Breast epithelium (tissue), 4 donors: ENCODE results near the gene APOC1. TPM values are rescaled to one million over a fixed set of nuclear protein-coding genes. Genes with fewer than 3 reads are reported as not detected.
A peak's percentile ranks its signal among the peaks of the same experiment; 100 is the strongest.

Experiments used
- DNase-seq, 2 donors: peaks; one replicate each; pipeline ENCODE4 v3.0.0-alpha.2; 2019; ENCODE audit warnings: low spot score in 2 of 2
- H3K27ac ChIP-seq, 2 donors: fragments of 200-600 bp; sonication (generic) in 1 of 2; one replicate each; pipeline ENCODE4 v1.5.1; 2016 to 2019; ENCODE audit warnings: mild to moderate bottlenecking in 1 of 2
- H3K27me3 ChIP-seq, 2 donors: fragments of 200-600 bp; sonication (generic) in 1 of 2; one replicate each; pipeline versions ENCODE4 v1.5.1 to v1.6.0; 2017 to 2019; ENCODE audit warnings: control low read depth in 1 of 2, mild to moderate bottlenecking in 1 of 2
- H3K36me3 ChIP-seq: fragments of 200-600 bp; one replicate; pipeline ENCODE4 v1.5.1; 2019
- H3K4me1 ChIP-seq, 2 donors: fragments of 200-600 bp; sonication (generic); one replicate each; pipeline ENCODE4 v1.5.1; 2016 to 2019; ENCODE audit warnings: control low read depth in 1 of 2
- H3K4me3 ChIP-seq, 3 donors: fragments of 200-600 bp; sonication (generic); 1 replicate in 2 of 3; 2 replicates in 1 of 3; pipeline ENCODE4 v1.5.1; 2016 to 2019; ENCODE audit warnings: mild to moderate bottlenecking in 3 of 3, moderate library complexity in 2 of 3
- H3K9me3 ChIP-seq, 2 donors: fragments of 200-600 bp; sonication (generic) in 1 of 2; one replicate each; pipeline ENCODE4 v1.5.1; 2016 to 2019; ENCODE audit warnings: control low read depth in 1 of 2
- POLR2A ChIP-seq: fragments of 450-650 bp; IDR thresholded peaks from one replicate; pipeline ENCODE4 v1.6.1; 2016; ENCODE audit warnings: antibody characterized with exemption, mild to moderate bottlenecking, moderate library complexity
- POLR2AphosphoS5 ChIP-seq, 3 donors: sonication (generic); formaldehyde crosslinking; IDR thresholded peaks; one replicate each; pipeline ENCODE4 v1.6.1; 2017; ENCODE audit warnings: antibody characterized with exemption in 3 of 3
- intact Hi-C: fragments of 100-400 bp; cut with DNase I; formaldehyde crosslinking; loops from one replicate; pipeline ENCODE4 v1.15.1; 2023; ENCODE audit warnings: low total_unique reads
- total RNA-seq, 3 donors: library from RNA; depleted of rRNA; stranded (reverse); fragments of >200 nt; gene quantifications; one replicate each; pipeline ENCODE4 v1.1.0, GENCODE V29; 2016
- TF ChIP-seq, protein P1 (sequence below), 3 donors: fragments of 450-650 bp; IDR thresholded peaks; one replicate each; pipeline ENCODE4 v1.5.1; 2016 to 2017; ENCODE audit warnings: antibody characterized with exemption in 3 of 3, mild to moderate bottlenecking in 3 of 3, moderate library complexity in 3 of 3

Gene APOC1
- total RNA-seq, 3 donors from 2014 or later = 59.0 to 285 (median 78.7) TPM

DNA sequence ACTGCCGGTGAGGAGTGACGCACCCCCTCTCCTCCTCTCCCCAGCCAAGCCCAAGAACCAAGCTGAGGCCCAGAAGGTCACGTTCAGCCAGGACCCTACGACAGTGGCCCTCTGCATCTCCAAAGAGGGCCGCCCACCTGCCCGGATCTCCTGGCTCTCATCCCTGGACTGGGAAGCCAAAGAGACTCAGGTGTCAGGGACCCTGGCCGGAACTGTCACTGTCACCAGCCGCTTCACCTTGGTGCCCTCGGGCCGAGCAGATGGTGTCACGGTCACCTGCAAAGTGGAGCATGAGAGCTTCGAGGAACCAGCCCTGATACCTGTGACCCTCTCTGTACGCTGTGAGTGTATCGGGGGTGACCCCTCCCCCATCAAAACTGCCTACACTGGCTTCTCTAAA lies 42.6 kb upstream of the APOC1 start:
- no peak for DNase-seq
- Histone ChIP-seq H3K36me3 (no peaks in the 10 kb centered on the region), H3K27me3 (no peaks in the 10 kb centered on the region), H3K27ac (peak overlapping the region in 1 of 2 donors; percentile 61), H3K4me3 (no peak overlapping the region), H3K4me1 (no peaks in the 10 kb centered on the region), H3K9me3 (no peaks in the 10 kb centered on the region)
- intact Hi-C loops = no loop called here
- TF ChIP-seq POLR2A (no peak), POLR2AphosphoS5 (IDR thresholded peaks at IDR 0.05) (no peak)
- TF ChIP-seq, protein P1, sequence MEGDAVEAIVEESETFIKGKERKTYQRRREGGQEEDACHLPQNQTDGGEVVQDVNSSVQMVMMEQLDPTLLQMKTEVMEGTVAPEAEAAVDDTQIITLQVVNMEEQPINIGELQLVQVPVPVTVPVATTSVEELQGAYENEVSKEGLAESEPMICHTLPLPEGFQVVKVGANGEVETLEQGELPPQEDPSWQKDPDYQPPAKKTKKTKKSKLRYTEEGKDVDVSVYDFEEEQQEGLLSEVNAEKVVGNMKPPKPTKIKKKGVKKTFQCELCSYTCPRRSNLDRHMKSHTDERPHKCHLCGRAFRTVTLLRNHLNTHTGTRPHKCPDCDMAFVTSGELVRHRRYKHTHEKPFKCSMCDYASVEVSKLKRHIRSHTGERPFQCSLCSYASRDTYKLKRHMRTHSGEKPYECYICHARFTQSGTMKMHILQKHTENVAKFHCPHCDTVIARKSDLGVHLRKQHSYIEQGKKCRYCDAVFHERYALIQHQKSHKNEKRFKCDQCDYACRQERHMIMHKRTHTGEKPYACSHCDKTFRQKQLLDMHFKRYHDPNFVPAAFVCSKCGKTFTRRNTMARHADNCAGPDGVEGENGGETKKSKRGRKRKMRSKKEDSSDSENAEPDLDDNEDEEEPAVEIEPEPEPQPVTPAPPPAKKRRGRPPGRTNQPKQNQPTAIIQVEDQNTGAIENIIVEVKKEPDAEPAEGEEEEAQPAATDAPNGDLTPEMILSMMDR (IDR thresholded peaks at IDR 0.05) = no peak

GRCh38 chr19:44872661-44873060 lies 41.7 kb upstream of the APOC1 start:
- H3K27me3 ChIP-seq = no peaks in the 10 kb centered on the region
- no peaks in the 10 kb centered on the region for H3K9me3 ChIP-seq
- H3K36me3 ChIP-seq = no peaks in the 10 kb centered on the region
- no peak overlapping the region for H3K27ac ChIP-seq
- TF ChIP-seq, protein P1 (IDR thresholded peaks at IDR 0.05) = no peak
- TF ChIP-seq POLR2A (no peak), POLR2AphosphoS5 (IDR thresholded peaks at IDR 0.05) (no peak)
- intact Hi-C loops = no loop called here
- no peak overlapping the region for H3K4me3 ChIP-seq
- DNase-seq = no peak
- no peaks in the 10 kb centered on the region for H3K4me1 ChIP-seq

DNA sequence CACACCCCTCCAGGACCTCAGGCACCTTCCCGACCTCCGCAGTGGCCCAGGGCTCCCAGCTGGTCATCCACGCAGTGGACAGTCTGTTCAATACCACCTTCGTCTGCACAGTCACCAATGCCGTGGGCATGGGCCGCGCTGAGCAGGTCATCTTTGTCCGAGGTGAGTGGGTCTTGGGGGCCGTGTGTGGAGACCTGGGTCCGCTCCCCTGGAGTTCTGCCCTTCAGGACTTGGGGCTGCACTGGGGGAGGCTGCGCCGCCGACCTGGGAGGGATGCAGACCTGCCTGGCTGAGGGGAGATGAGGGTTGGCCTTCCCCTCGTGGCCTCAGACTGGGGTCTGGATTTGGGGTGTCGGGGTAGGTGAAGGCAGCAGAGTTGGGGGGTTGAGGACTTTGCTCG lies 40.1 kb upstream of the APOC1 start:
- no peak for DNase-seq
- Histone ChIP-seq H3K27me3 (no peaks in the 10 kb centered on the region), H3K36me3 (no peaks in the 10 kb centered on the region), H3K4me3 (no peak overlapping the region), H3K9me3 (no peaks in the 10 kb centered on the region), H3K27ac (peak overlapping the region in 1 of 2 donors; percentile 12), H3K4me1 (peaks cover 0 to 2% of the 10 kb centered on the region in 2 donors)
- intact Hi-C loops = no loop called here
- TF ChIP-seq, protein P1 (IDR thresholded peaks at IDR 0.05) = no peak
- TF ChIP-seq POLR2AphosphoS5 (IDR thresholded peaks at IDR 0.05) = no peak
- no peak for TF ChIP-seq POLR2A

- Histone ChIP-seq H3K27ac (no peak overlapping the region), H3K36me3 (no peaks in the 10 kb centered on the region), H3K9me3 (no peaks in the 10 kb centered on the region), H3K4me1 (peaks cover 0 to 2% of the 10 kb centered on the region in 2 donors), H3K4me3 (no peak overlapping the region), H3K27me3 (no peaks in the 10 kb centered on the region)
- TF ChIP-seq, protein P1 (IDR thresholded peaks at IDR 0.05) = no peak
- TF ChIP-seq POLR2AphosphoS5 (IDR thresholded peaks at IDR 0.05) = no peak
- no peak for TF ChIP-seq POLR2A
- no peak for DNase-seq
- intact Hi-C loops = no loop called here
Measured at GRCh38 chr19:44875666-44876451, 38.5 kb upstream of the APOC1 start.

DNA sequence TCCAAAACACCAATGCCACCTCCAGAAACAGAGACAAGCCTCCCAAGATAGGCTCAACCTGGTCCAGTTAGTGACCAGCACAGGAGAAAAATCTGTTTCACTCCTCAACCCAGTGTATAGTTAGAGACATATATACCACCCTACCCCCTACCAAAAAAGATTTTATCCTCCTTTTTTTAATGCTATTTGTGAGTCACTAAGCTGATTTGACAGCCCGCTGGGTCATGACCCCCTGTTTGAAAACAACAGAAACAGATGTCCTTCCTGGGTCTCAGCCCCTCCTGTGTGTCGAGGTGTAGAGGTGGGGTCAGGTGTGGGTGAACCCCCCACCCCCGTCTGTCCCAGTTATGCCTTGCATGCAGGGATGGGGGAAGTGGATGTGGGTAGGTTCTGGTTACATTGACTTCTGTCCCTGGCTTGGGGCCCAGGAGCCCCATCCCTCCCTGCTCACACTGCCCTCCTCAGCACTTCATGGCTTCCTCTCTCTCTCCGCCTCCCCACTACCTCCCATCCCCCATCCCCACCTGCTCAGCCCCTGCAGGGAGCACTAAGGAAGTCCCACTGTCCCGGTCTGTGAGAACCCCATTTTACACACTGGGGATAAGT lies 37.4 kb upstream of the APOC1 start:
- no peaks in the 10 kb centered on the region for H3K9me3 ChIP-seq
- no peaks in the 10 kb centered on the region for H3K27me3 ChIP-seq
- no peaks in the 10 kb centered on the region for H3K36me3 ChIP-seq
- H3K27ac ChIP-seq = peak overlapping the region in 1 of 2 donors; percentile 75
- H3K4me3 ChIP-seq = no peak overlapping the region
- DNase-seq = no peak
- intact Hi-C loops = no loop called here
- peaks cover 0 to 2% of the 10 kb centered on the region in 2 donors for H3K4me1 ChIP-seq
- TF ChIP-seq, protein P1 (IDR thresholded peaks at IDR 0.05) = no peak
- no peak for TF ChIP-seq POLR2A
- TF ChIP-seq POLR2AphosphoS5 (IDR thresholded peaks at IDR 0.05) = no peak
